ENCODE measurements around the gene NTRK1. TPM values are rescaled to one million over a fixed set of nuclear protein-coding genes. Genes with fewer than 3 reads are reported as not detected.

Gene NTRK1
- total RNA-seq, 1 donor from 2014 or later, result 0.23 TPM

- H3K27ac Mint-ChIP-seq (ENCODE audit: unreplicated experiment), result no peak overlapping the region
- peaks cover 60% of the 10 kb centered on the region for H3K36me3 Mint-ChIP-seq (ENCODE audit: low read depth, unreplicated experiment)
- H3K9me3 Mint-ChIP-seq (ENCODE audit: unreplicated experiment), result no peaks in the 10 kb centered on the region
- peak overlapping the region; percentile 48 for H3K4me3 Mint-ChIP-seq (ENCODE audit: unreplicated experiment)
- no peak for DNase-seq (ENCODE audit: low spot score)
- peaks cover 10% of the 10 kb centered on the region for H3K27me3 Mint-ChIP-seq (ENCODE audit: unreplicated experiment)
- H3K4me1 Mint-ChIP-seq (ENCODE audit: unreplicated experiment), result peaks cover 10% of the 10 kb centered on the region
- TF ChIP-seq CTCF (IDR thresholded peaks at IDR 0.05; ENCODE audit: unreplicated experiment), result no peak
These were observed 53.2 kb downstream of the NTRK1 start for GRCh38 chr1:156913809-156914387.

- H3K9me3 Mint-ChIP-seq (ENCODE audit: unreplicated experiment), result no peaks in the 10 kb centered on the region
- no peak overlapping the region for H3K27ac Mint-ChIP-seq (ENCODE audit: unreplicated experiment)
- TF ChIP-seq CTCF (IDR thresholded peaks at IDR 0.05; ENCODE audit: unreplicated experiment), result no peak
- H3K4me1 Mint-ChIP-seq (ENCODE audit: unreplicated experiment), result peaks cover 10% of the 10 kb centered on the region
- no peak for DNase-seq (ENCODE audit: low spot score)
- H3K27me3 Mint-ChIP-seq (ENCODE audit: unreplicated experiment), result peaks cover 10% of the 10 kb centered on the region
- peak overlapping the region; percentile 79 for H3K4me3 Mint-ChIP-seq (ENCODE audit: unreplicated experiment)
- H3K36me3 Mint-ChIP-seq (ENCODE audit: low read depth, unreplicated experiment), result peaks cover 56% of the 10 kb centered on the region
These were observed 53.8 kb downstream of the NTRK1 start for GRCh38 chr1:156914440-156914856.

GRCh38 chr1:156920233-156921052 lies 59.8 kb downstream of the NTRK1 start, which contains the start of gene LRRC71:
Gene LRRC71, plus strand, starts transcription at chr1:156920632. Its CDS starts 172 bp downstream, at chr1:156920804.
- no peaks in the 10 kb centered on the region for H3K9me3 Mint-ChIP-seq (ENCODE audit: unreplicated experiment)
- TF ChIP-seq CTCF (IDR thresholded peaks at IDR 0.05; ENCODE audit: unreplicated experiment), result peak; percentile 98
- peaks cover 27% of the 10 kb centered on the region for H3K27me3 Mint-ChIP-seq (ENCODE audit: unreplicated experiment)
- H3K36me3 Mint-ChIP-seq (ENCODE audit: low read depth, unreplicated experiment), result peaks cover 30% of the 10 kb centered on the region
- DNase-seq (ENCODE audit: low spot score), result peak; percentile 98
- peak within 1 kb of the TSS; percentile 62 for H3K4me3 Mint-ChIP-seq (ENCODE audit: unreplicated experiment)
- H3K4me1 Mint-ChIP-seq (ENCODE audit: unreplicated experiment), result peaks cover 13% of the 10 kb centered on the region
- H3K27ac Mint-ChIP-seq (ENCODE audit: unreplicated experiment), result no peak within 1 kb of the TSS

- TF ChIP-seq CTCF (IDR thresholded peaks at IDR 0.05; ENCODE audit: unreplicated experiment), result no peak
- H3K4me3 Mint-ChIP-seq (ENCODE audit: unreplicated experiment), result peak overlapping the region; percentile 6
- H3K27ac Mint-ChIP-seq (ENCODE audit: unreplicated experiment), result no peak overlapping the region
- peaks cover 23% of the 10 kb centered on the region for H3K36me3 Mint-ChIP-seq (ENCODE audit: low read depth, unreplicated experiment)
- peaks cover 29% of the 10 kb centered on the region for H3K27me3 Mint-ChIP-seq (ENCODE audit: unreplicated experiment)
- DNase-seq (ENCODE audit: low spot score), result no peak
- no peaks in the 10 kb centered on the region for H3K9me3 Mint-ChIP-seq (ENCODE audit: unreplicated experiment)
- H3K4me1 Mint-ChIP-seq (ENCODE audit: unreplicated experiment), result peaks cover 13% of the 10 kb centered on the region
These were observed 60.4 kb downstream of the NTRK1 start for GRCh38 chr1:156921053-156921529.

Data from endothelial cell (in vitro differentiated cells).